Naive B cell (primary cell): Measurements from ENCODE around the gene JTB. TPM values are rescaled to one million over a fixed set of nuclear protein-coding genes. Genes with fewer than 3 reads are reported as not detected.

Source experiments
- ATAC-seq, 2 donors: fragments of 150-1000 bp; cut with Tn5 transposase; 2 replicates each; pipeline ENCODE4 v1.10.0; 2021; ENCODE audit warnings: low read depth in 2 of 2, mild to moderate bottlenecking in 2 of 2, moderate library complexity in 2 of 2
- DNase-seq: peaks from one replicate; pipeline ENCODE4 v3.0.0; 2022
- H3K27ac Mint-ChIP-seq, 6 donors: one replicate each; pipeline ENCODE4 v1.8.0; 2020 to 2022; ENCODE audit warnings: mild to moderate bottlenecking in 6 of 6, mixed read lengths in 6 of 6, moderate library complexity in 5 of 6, inconsistent platforms in 2 of 6
- H3K27me3 Mint-ChIP-seq, 3 donors: one replicate each; pipeline ENCODE4 v1.8.0; 2021 to 2022; ENCODE audit warnings: mixed read lengths in 3 of 3, mild to moderate bottlenecking in 1 of 3
- H3K36me3 Mint-ChIP-seq, 2 donors: one replicate each; pipeline ENCODE4 v1.8.0; 2020 to 2022; ENCODE audit warnings: mixed read lengths in 2 of 2, inconsistent platforms in 1 of 2, mild to moderate bottlenecking in 1 of 2
- H3K4me1 Mint-ChIP-seq, 3 donors: one replicate each; pipeline ENCODE4 v1.8.0; 2020 to 2022; ENCODE audit warnings: mixed read lengths in 3 of 3, inconsistent platforms in 1 of 3, mild to moderate bottlenecking in 1 of 3, moderate library complexity in 1 of 3
- H3K4me3 Mint-ChIP-seq, 8 donors: one replicate each; pipeline ENCODE4 v1.8.0; 2020 to 2022; ENCODE audit warnings: mild to moderate bottlenecking in 8 of 8, mixed read lengths in 8 of 8, moderate library complexity in 8 of 8, inconsistent platforms in 2 of 8
- H3K9me3 Mint-ChIP-seq, 7 donors: one replicate each; pipeline ENCODE4 v1.8.0; 2020 to 2022; ENCODE audit warnings: mixed read lengths in 7 of 7, mild to moderate bottlenecking in 5 of 7, inconsistent platforms in 2 of 7, moderate library complexity in 1 of 7
- polyA plus RNA-seq, 6 donors: library from polyadenylated mRNA; unstranded; fragments of 300-500 nt; fragmentation: Illumina TruSeq; gene quantifications; one replicate each; pipeline ENCODE4 v1.2.3, GENCODE V29; 2021; ENCODE audit warnings: low read depth in 6 of 6

The JTB gene
- polyA plus RNA-seq, 6 donors from 2014 or later, result 339 to 480 (median 361) TPM

GRCh38 chr1:153968972-153969371 is 8.5 kb downstream of the JTB start:
- peak overlapping the region in 4 of 6 donors; percentile 37 to 97 (median 90) for H3K27ac Mint-ChIP-seq
- no peaks in the 10 kb centered on the region for H3K36me3 Mint-ChIP-seq

DNA sequence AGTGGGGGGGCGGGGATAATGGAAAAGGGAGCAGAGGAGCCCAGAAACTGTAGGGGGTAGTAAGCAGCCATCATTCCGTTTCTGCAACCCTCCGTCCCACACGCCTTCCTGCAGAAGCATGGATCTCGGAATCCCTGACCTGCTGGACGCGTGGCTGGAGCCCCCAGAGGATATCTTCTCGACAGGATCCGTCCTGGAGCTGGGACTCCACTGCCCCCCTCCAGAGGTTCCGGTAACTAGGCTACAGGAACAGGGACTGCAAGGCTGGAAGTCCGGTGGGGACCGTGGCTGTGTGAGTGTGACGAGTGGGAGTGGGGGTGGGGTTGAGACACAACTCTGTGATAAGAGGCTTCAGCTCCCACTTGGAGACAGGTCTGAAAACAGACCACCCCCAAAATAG is 9.1 kb downstream of the JTB start:
- peak overlapping the region in 4 of 6 donors; percentile 29 to 100 (median 96) for H3K27ac Mint-ChIP-seq
- peaks cover 37 to 66% (median 64%) of the 10 kb centered on the region in 3 donors for H3K4me1 Mint-ChIP-seq
- H3K36me3 Mint-ChIP-seq, result no peaks in the 10 kb centered on the region
- H3K27me3 Mint-ChIP-seq, result no peaks in the 10 kb centered on the region
- DNase-seq (no peak), ATAC-seq (no peak)
- no peaks in the 10 kb centered on the region for H3K9me3 Mint-ChIP-seq
- H3K4me3 Mint-ChIP-seq, result peak overlapping the region; percentile 92 to 100 (median 98)

More at GRCh38 chr1:153968972-153969371, 8.5 kb downstream of the JTB start:
- ATAC-seq, result no peak
- Mint-ChIP-seq H3K4me1 (peaks cover 34 to 66% (median 59%) of the 10 kb centered on the region in 3 donors), H3K27me3 (no peaks in the 10 kb centered on the region), H3K4me3 (peak overlapping the region; percentile 36 to 100 (median 98)), H3K9me3 (no peaks in the 10 kb centered on the region)
- DNase-seq, result no peak

GRCh38 chr1:153968000-153968363 is 9.5 kb downstream of the JTB start:
- peak overlapping the region; percentile 92 to 100 (median 98) for H3K4me3 Mint-ChIP-seq
- DNase-seq (no peak), ATAC-seq (no peak)
- no peaks in the 10 kb centered on the region for H3K36me3 Mint-ChIP-seq
- peaks cover 36 to 66% (median 64%) of the 10 kb centered on the region in 3 donors for H3K4me1 Mint-ChIP-seq
- no peaks in the 10 kb centered on the region for H3K27me3 Mint-ChIP-seq
- H3K9me3 Mint-ChIP-seq, result no peaks in the 10 kb centered on the region
- peak overlapping the region; percentile 94 to 100 (median 98) for H3K27ac Mint-ChIP-seq

DNA sequence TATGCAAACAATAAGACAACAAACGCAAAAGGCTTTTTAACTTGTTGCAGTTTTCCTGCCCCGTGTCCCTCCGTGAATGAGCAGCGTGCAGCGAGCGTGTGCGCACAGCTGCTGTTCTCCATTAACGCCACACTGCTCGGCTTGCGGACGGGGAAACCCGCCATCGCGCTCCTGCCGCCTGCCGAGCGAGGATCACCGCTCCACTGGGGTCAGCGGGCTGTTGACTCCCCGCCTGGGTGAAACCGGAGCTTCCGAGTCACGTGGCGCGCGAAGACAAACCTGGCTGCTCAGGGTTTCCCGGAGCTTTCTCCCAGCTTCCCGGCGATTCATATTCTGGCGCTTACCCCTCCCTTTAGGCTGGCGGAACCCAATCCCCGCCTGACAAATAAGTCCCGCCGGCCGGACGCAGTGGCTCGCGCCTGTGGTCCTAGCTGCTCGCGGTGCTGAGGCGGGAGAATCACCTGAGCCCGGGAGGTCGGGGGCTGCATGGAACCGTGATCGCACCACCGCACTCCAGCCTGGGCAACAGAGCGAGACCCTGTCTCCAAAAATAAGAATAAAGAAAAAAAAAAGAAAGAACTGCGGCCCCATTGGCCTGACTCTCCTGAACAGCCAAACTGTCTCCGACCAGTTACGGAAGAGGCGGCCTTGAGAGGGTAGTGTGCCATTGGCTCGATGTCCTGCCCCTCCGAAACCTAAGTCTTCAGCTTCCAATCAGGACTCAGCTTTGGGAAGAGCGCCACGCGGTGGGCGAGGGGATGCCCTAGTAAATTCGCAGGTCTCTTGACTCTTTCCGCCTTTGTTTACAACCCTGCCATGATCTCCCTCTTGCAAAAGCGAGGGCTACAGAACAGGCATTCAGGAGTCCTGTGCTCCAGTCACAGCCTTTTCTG is 10.1 kb downstream of the JTB start, which contains the start of gene CREB3L4:
TSS of gene CREB3L4 (plus strand) at position 796 of the 893 bp plus-strand sequence. CDS start 624 bp downstream, outside the sequence.
- ATAC-seq, result peak; percentile 85 to 87
- H3K27ac Mint-ChIP-seq, result peak within 1 kb of the TSS; percentile 94 to 100 (median 98)

DNA sequence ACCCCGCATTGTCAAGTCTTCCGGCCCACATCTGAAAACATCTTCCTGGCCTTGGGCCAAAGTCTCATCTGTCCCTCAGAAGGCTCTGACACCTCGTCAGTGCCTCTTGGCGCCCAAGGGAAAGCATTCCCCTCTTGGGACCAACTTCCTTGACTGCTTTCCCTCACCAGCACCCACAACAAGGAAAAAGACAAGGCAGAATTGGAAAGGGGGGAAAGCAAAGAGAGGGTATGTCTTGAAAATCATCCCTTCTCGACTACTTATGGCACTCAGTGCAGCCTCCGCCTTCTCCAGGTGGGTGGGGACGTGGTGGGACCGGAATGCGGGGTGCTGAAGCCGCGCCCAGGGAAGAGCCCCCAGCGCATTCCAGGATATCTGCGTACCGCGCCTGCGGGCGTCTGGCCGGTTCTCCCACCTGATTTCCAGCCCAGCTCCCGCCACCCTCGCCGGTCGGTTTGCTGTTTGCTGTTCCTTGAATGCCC is 13.6 kb downstream of the JTB start:
- Mint-ChIP-seq H3K27me3 (no peaks in the 10 kb centered on the region), H3K4me1 (peaks cover 49 to 83% (median 71%) of the 10 kb centered on the region in 3 donors), H3K27ac (peak overlapping the region; percentile 93 to 99 (median 96)), H3K4me3 (peak overlapping the region; percentile 78 to 97 (median 94)), H3K9me3 (no peaks in the 10 kb centered on the region), H3K36me3 (no peaks in the 10 kb centered on the region)
- ATAC-seq (no peak), DNase-seq (no peak)

More for the DNA sequence above, 10.1 kb downstream of the JTB start, which contains the start of gene CREB3L4:
- no peaks in the 10 kb centered on the region for H3K9me3 Mint-ChIP-seq
- H3K36me3 Mint-ChIP-seq, result no peaks in the 10 kb centered on the region
- H3K27me3 Mint-ChIP-seq, result no peaks in the 10 kb centered on the region
- peaks cover 42 to 71% (median 64%) of the 10 kb centered on the region in 3 donors for H3K4me1 Mint-ChIP-seq
- peak; percentile 91 for DNase-seq
- peak within 1 kb of the TSS; percentile 92 to 100 (median 98) for H3K4me3 Mint-ChIP-seq

DNA sequence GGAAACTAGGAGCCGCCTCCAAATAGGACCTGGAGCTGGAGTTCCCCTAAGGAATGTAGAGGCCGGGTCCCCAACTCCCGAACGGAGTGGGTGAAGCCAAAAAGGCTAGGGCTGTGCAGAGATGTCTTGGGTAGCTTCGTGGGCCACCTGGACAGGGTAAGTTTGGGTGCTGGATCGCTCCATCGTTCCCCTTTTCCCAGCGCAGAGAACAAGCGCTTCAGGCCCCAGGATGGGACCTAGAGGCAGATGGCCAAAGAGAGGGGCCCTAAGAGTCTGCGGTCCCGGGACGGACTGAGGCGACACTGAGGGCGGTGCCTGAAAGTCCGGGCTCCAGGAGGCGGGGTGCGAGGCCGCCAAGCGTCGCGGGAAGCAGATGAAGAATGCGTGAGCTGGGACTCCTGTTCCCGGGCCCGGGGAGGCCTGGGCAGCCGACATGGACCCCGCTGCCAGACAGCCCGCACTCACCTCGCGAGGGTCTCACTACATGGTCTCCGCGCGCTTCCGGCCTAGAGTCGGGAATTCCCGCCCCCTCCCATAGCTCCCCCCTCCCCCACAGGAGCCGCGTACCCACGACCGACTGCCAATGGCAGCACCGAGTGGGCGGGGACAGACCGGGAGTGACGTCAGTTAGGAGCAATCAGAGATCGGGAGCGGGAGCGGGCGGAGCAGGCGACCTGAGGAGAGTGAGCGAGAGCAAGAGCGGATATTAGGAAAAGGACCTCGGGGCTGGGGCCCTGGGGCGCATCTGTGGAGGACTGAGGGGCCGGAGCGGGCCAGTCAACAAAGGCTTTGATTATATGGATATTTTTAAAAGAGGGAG is 14.2 kb downstream of the JTB start, which contains the start of gene SLC39A1:
TSS of gene SLC39A1 (minus strand) at position 508 of the 820 bp plus-strand sequence. CDS start 822 bp downstream, outside the sequence.
- Mint-ChIP-seq H3K27me3 (no peaks in the 10 kb centered on the region), H3K27ac (peak within 1 kb of the TSS; percentile 93 to 99 (median 96)), H3K9me3 (no peaks in the 10 kb centered on the region), H3K36me3 (no peaks in the 10 kb centered on the region), H3K4me3 (peak within 1 kb of the TSS; percentile 78 to 97 (median 94)), H3K4me1 (peaks cover 49 to 81% (median 71%) of the 10 kb centered on the region in 3 donors)
- peak; percentile 34 to 43 for ATAC-seq
- peak; percentile 88 for DNase-seq

- DNase-seq, result no peak
- peaks cover 45 to 76% (median 66%) of the 10 kb centered on the region in 3 donors for H3K4me1 Mint-ChIP-seq
- H3K9me3 Mint-ChIP-seq, result no peaks in the 10 kb centered on the region
- peak overlapping the region; percentile 90 to 98 (median 95) for H3K27ac Mint-ChIP-seq
- no peaks in the 10 kb centered on the region for H3K27me3 Mint-ChIP-seq
- H3K36me3 Mint-ChIP-seq, result no peaks in the 10 kb centered on the region
- H3K4me3 Mint-ChIP-seq, result peak overlapping the region; percentile 78 to 97 (median 94)
- no peak for ATAC-seq
Measured at GRCh38 chr1:153962088-153963029, 15.1 kb downstream of the JTB start.

DNA sequence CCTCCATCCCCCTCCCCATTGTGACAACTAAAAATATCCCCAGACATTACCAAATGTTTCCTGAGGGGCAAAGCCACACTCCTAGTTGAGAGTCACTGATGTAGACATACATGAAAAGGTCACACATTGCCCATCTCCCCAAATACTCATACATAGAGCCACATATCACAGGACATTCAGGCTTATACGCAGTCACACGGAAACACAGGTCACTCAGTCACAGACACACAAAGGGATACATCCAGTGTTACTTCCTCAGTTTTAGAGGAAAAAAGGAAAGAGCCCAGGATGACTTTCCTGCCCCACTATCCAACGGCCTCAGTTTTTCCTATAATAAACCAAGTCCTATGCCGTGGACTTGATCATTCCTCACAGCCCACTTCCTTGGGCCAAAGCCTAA is 16.1 kb downstream of the JTB start:
- DNase-seq (no peak), ATAC-seq (no peak)
- no peaks in the 10 kb centered on the region for H3K9me3 Mint-ChIP-seq
- H3K4me1 Mint-ChIP-seq, result peaks cover 50 to 78% (median 69%) of the 10 kb centered on the region in 3 donors
- H3K4me3 Mint-ChIP-seq, result peak overlapping the region in 7 of 8 donors; percentile 52 to 97 (median 92)
- H3K27ac Mint-ChIP-seq, result peak overlapping the region in 5 of 6 donors; percentile 33 to 93 (median 63)
- no peaks in the 10 kb centered on the region for H3K27me3 Mint-ChIP-seq
- no peaks in the 10 kb centered on the region for H3K36me3 Mint-ChIP-seq

DNA sequence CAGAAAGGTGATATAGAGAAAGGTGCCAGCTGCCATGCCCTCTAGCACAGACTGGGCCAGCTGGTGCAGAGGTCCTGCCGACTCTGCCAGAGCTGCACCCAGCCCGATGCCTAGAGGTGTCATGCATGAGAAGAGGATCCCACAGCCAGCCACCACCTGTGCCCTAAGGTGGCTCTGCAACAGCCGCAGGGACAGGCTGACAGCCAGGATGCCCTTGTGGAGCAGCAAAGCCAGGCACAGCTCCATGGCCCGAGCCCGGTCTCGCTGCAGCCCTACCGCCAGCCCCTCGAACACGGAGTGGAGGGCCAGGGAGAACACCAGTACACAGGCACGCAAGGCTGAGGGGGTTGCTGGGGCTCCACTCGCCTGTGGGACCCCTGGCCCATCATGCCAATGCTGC is 17.3 kb downstream of the JTB start:
- Mint-ChIP-seq H3K27ac (peak overlapping the region in 2 of 6 donors; percentile 60 to 78), H3K27me3 (no peaks in the 10 kb centered on the region), H3K36me3 (no peaks in the 10 kb centered on the region), H3K9me3 (no peaks in the 10 kb centered on the region), H3K4me1 (peaks cover 48 to 76% (median 66%) of the 10 kb centered on the region in 3 donors), H3K4me3 (peak overlapping the region in 1 of 8 donors; percentile 92)
- DNase-seq, result no peak
- ATAC-seq, result no peak

DNA sequence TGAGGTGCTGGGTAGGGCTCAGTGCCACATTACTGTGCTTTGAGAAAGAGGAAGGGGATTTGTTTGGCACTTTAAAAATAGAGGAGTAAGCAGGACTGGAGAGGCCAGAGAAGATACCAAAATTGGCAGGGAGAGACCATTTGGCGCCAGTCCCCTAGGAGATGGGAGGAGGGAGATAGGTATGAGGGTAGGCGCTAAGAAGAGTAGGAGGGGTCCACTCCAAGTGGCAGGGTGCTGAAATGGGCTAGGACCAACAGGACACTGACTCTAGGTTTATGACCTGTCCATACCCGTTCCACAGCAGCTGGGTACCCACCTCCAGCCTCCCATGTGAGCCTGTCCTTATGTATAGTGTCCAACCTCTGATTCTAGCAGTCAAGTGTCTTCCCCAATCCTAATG is 18.0 kb downstream of the JTB start:
- peaks cover 0 to under 1% of the 10 kb centered on the region in 2 donors for H3K36me3 Mint-ChIP-seq
- no peaks in the 10 kb centered on the region for H3K9me3 Mint-ChIP-seq
- peak overlapping the region in 6 of 8 donors; percentile 5 to 98 (median 40) for H3K4me3 Mint-ChIP-seq
- H3K27ac Mint-ChIP-seq, result peak overlapping the region in 3 of 6 donors; percentile 57 to 99 (median 94)
- ATAC-seq (no peak), DNase-seq (no peak)
- peaks cover 51 to 78% (median 70%) of the 10 kb centered on the region in 3 donors for H3K4me1 Mint-ChIP-seq
- H3K27me3 Mint-ChIP-seq, result no peaks in the 10 kb centered on the region

- peak overlapping the region in 5 of 6 donors; percentile 93 to 99 (median 97) for H3K27ac Mint-ChIP-seq
- no peaks in the 10 kb centered on the region for H3K9me3 Mint-ChIP-seq
- peaks cover 56 to 78% (median 70%) of the 10 kb centered on the region in 3 donors for H3K4me1 Mint-ChIP-seq
- no peaks in the 10 kb centered on the region for H3K27me3 Mint-ChIP-seq
- H3K4me3 Mint-ChIP-seq, result peak overlapping the region; percentile 85 to 100 (median 99)
- DNase-seq, result no peak
- H3K36me3 Mint-ChIP-seq, result peaks cover 0 to 6% of the 10 kb centered on the region in 2 donors
- no peak for ATAC-seq
Measured at GRCh38 chr1:153958961-153959260, 18.6 kb downstream of the JTB start.
